GM18517 (cell line): Measurements from ENCODE around the gene CFAP74.

Experiments
- ATAC-seq: cut with Tn5 transposase; IDR thresholded peaks from one replicate; pipeline ENCODE4 v1.9.1; 2021; ENCODE audit warnings: mild to moderate bottlenecking, moderate library complexity; ENCODE audit not compliant: unreplicated experiment

CFAP74 gene

GRCh38 chr1:1901641-1902294 is 101.8 kb downstream of the CFAP74 start:
- ATAC-seq, result no peak

GRCh38 chr1:1900883-1901640 is 102.5 kb downstream of the CFAP74 start:
- no peak for ATAC-seq

- ATAC-seq, result no peak
Measured at GRCh38 chr1:1899967-1900327, 103.6 kb downstream of the CFAP74 start.

- no peak for ATAC-seq
Measured at GRCh38 chr1:1899266-1899966, 104.2 kb downstream of the CFAP74 start.

- ATAC-seq, result no peak
Measured at GRCh38 chr1:1898246-1898933, 105.2 kb downstream of the CFAP74 start.

GRCh38 chr1:1895456-1896336 is 107.9 kb downstream of the CFAP74 start:
- no peak for ATAC-seq

- ATAC-seq, result no peak
Measured at GRCh38 chr1:1895060-1895418, 108.5 kb downstream of the CFAP74 start.

GRCh38 chr1:1894354-1895059 is 109.1 kb downstream of the CFAP74 start:
- ATAC-seq, result no peak

- no peak for ATAC-seq
Measured at GRCh38 chr1:1893997-1894353, 109.6 kb downstream of the CFAP74 start.

- no peak for ATAC-seq
Measured at GRCh38 chr1:1893291-1893985, 110.1 kb downstream of the CFAP74 start.

GRCh38 chr1:1892763-1893120 is 110.8 kb downstream of the CFAP74 start:
- ATAC-seq, result no peak

- no peak for ATAC-seq
Measured at GRCh38 chr1:1892079-1892762, 111.4 kb downstream of the CFAP74 start.

- ATAC-seq, result no peak
Measured at GRCh38 chr1:1891349-1892078, 112.1 kb downstream of the CFAP74 start.

GRCh38 chr1:1890506-1891348 is 112.9 kb downstream of the CFAP74 start, which contains the start of gene GNB1:
Gene GNB1 (minus strand): TSS chr1:1891087. CDS start chr1:1825453, 65,634 bp downstream.
- peak; percentile 41 for ATAC-seq

GRCh38 chr1:1889847-1890505 is 113.6 kb downstream of the CFAP74 start:
- peak; percentile 33 for ATAC-seq

- no peak for ATAC-seq
Measured at GRCh38 chr1:1889090-1889750, 114.4 kb downstream of the CFAP74 start.
